GM12878 (cell line): Measurements from ENCODE around the gene MYO7B.

Experiments
- ASH2L ChIP-seq: fragments of 300-600, 200-600 bp; sonication (generic); IDR thresholded peaks from 2 replicates; pipeline ENCODE4 v1.6.1; 2017; ENCODE audit warnings: low read depth, mild to moderate bottlenecking, borderline replicate concordance
- BMI1 ChIP-seq: fragments of 450-650 bp; IDR thresholded peaks from 2 replicates; pipeline ENCODE4 v1.6.1; 2016; ENCODE audit warnings: mild to moderate bottlenecking, moderate library complexity, borderline replicate concordance
- EGR1 ChIP-seq, 2 experiments: IDR thresholded peaks; 1 replicate in 1 of 2; 2 replicates in 1 of 2; pipeline ENCODE4 v1.6.1; 2011 to 2012; ENCODE audit warnings: low read depth in 2 of 2, low read length in 2 of 2, borderline replicate concordance in 1 of 2, mild to moderate bottlenecking in 1 of 2, moderate library complexity in 1 of 2
- GABPA ChIP-seq: IDR thresholded peaks from 2 replicates; pipeline ENCODE4 v1.6.1; 2014; ENCODE audit warnings: antibody characterized with exemption, low read depth, mild to moderate bottlenecking, inconsistent platforms
- ZNF207 ChIP-seq: fragments of 450-650 bp; IDR thresholded peaks from 2 replicates; pipeline ENCODE4 v1.6.1; 2014; ENCODE audit warnings: antibody characterized with exemption, mild to moderate bottlenecking, borderline replicate concordance
- TF ChIP-seq, protein P1 (sequence below), 3 experiments: IDR thresholded peaks in 2 of 3; conservative IDR thresholded peaks in 1 of 3; 2 replicates each; pipeline ENCODE4 v1.5.1; 2011; ENCODE audit warnings: low read depth in 3 of 3, low read length in 3 of 3, mild to moderate bottlenecking in 3 of 3, control low read depth in 2 of 3, moderate library complexity in 2 of 3, inconsistent platforms in 1 of 3, mixed read lengths in 1 of 3; ENCODE audit not compliant: control insufficient read depth in 2 of 3, insufficient read depth in 1 of 3; ENCODE audit errors: extremely low read depth in 1 of 3

DNA sequence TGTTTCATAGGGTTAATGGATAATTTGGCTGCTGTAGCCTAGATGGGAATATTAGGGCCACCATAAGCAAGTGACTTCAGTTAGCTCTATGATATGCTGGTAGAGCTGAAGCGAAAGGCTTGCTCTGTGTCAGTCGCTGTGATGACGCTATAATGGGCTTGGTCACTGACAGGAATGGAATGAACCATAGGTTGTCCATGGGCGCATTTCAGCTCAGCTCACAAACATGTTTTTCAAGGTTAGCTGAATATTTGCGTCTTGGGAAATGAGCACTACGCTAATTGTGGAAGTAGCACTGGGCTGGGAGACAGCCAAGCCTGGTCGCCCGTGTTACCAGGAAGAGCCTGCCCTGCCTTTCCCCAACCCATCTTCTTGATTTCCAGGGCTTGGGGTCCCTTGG lies 3.2 kb upstream of the MYO7B start:
- TF ChIP-seq BMI1: no peak
- TF ChIP-seq EGR1 (IDR thresholded peaks at IDR 0.05; ENCODE audit: borderline replicate concordance in 1 of 2, low read depth in 2 of 2, low read length in 2 of 2): no peak
- TF ChIP-seq, protein P1, sequence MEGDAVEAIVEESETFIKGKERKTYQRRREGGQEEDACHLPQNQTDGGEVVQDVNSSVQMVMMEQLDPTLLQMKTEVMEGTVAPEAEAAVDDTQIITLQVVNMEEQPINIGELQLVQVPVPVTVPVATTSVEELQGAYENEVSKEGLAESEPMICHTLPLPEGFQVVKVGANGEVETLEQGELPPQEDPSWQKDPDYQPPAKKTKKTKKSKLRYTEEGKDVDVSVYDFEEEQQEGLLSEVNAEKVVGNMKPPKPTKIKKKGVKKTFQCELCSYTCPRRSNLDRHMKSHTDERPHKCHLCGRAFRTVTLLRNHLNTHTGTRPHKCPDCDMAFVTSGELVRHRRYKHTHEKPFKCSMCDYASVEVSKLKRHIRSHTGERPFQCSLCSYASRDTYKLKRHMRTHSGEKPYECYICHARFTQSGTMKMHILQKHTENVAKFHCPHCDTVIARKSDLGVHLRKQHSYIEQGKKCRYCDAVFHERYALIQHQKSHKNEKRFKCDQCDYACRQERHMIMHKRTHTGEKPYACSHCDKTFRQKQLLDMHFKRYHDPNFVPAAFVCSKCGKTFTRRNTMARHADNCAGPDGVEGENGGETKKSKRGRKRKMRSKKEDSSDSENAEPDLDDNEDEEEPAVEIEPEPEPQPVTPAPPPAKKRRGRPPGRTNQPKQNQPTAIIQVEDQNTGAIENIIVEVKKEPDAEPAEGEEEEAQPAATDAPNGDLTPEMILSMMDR (IDR thresholded peaks at IDR 0.05 in 2 of 3, conservative IDR thresholded peaks at IDR 0.05 in 1 of 3; ENCODE audit: control insufficient read depth in 2 of 3, extremely low read depth in 1 of 3, insufficient read depth in 1 of 3, low read depth in 3 of 3, low read length in 3 of 3): no peak
- TF ChIP-seq ASH2L: no peak
- no peak for TF ChIP-seq ZNF207
- TF ChIP-seq GABPA: no peak
